HFFc6 (cell line): ENCODE results near the gene LSR. TPM values are rescaled to one million over a fixed set of nuclear protein-coding genes. Genes with fewer than 3 reads are reported as not detected.

Source experiments
- DNase-seq: peaks from one replicate; pipeline ENCODE4 v3.0.0-alpha.2; 2018
- H3K27ac Mint-ChIP-seq: 2 replicates; pipeline ENCODE4 v1.8.0; 2020; ENCODE audit warnings: mild to moderate bottlenecking, mixed read lengths
- H3K27me3 Mint-ChIP-seq: 2 replicates; pipeline ENCODE4 v1.8.0; 2021; ENCODE audit warnings: mild to moderate bottlenecking, moderate library complexity, mixed read lengths; ENCODE audit not compliant: insufficient read depth
- H3K36me3 Mint-ChIP-seq: 2 replicates; pipeline ENCODE4 v1.8.0; 2021; ENCODE audit warnings: low read depth, mixed read lengths
- H3K4me1 Mint-ChIP-seq: 2 replicates; pipeline ENCODE4 v1.8.0; 2020; ENCODE audit warnings: low read depth, mixed read lengths
- H3K4me3 Mint-ChIP-seq: 2 replicates; pipeline ENCODE4 v1.8.0; 2020; ENCODE audit warnings: mild to moderate bottlenecking, moderate library complexity, mixed read lengths
- H3K9me3 Mint-ChIP-seq: 2 replicates; pipeline ENCODE4 v1.8.0; 2020; ENCODE audit warnings: mild to moderate bottlenecking, mixed read lengths
- CTCF ChIP-seq: fragments of 200-600 bp; sonication (generic); IDR thresholded peaks from 2 replicates; pipeline ENCODE4 v1.5.0; 2021; ENCODE audit warnings: antibody characterized with exemption, mild to moderate bottlenecking
- total RNA-seq, 6 experiments: library from RNA; stranded (reverse); fragmentation: NEBNext Ultra II Directional; extraction: Animal tissue kit (Norgen Biotek cat#: 25700); gene quantifications; 2 replicates in 1 of 6; 3 replicates in 5 of 6; pipeline ENCODE4 v1.2.3, GENCODE V29; 2021

The LSR gene
- total RNA-seq, 6 experiments from 2014 or later, result 1.7 to 3.3 (median 2.3) TPM

GRCh38 chr19:35313587-35313986, 64.8 kb downstream of the LSR start:
- Mint-ChIP-seq H3K27me3 (peaks cover 15% of the 10 kb centered on the region), H3K4me3 (no peak overlapping the region), H3K4me1 (peaks cover 3% of the 10 kb centered on the region), H3K9me3 (no peaks in the 10 kb centered on the region), H3K27ac (no peak overlapping the region), H3K36me3 (no peaks in the 10 kb centered on the region)
- DNase-seq, result no peak
- TF ChIP-seq CTCF, result no peak

DNA sequence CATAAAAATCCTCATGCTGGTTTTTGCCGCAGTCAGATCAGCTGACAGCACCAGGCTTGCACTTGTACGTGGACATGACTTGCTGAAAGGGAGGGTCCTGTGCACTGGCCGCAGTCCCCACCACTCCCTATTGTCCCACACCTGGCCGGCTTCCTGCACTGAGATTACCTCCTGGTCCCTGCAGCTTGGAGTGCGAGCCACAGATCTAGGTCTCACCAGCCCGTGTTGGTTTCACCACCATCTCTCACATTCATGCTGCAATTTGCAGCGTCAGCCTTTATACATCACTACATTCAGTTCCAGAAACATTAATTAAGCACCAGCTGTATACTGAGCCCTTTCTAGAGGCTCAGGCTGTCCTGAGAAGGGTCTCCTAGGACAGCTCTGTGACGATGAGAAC, 65.2 kb downstream of the LSR start:
- peaks cover 8% of the 10 kb centered on the region for H3K4me1 Mint-ChIP-seq
- peaks cover 13% of the 10 kb centered on the region for H3K27me3 Mint-ChIP-seq
- TF ChIP-seq CTCF, result no peak
- H3K9me3 Mint-ChIP-seq, result no peaks in the 10 kb centered on the region
- no peak for DNase-seq
- no peaks in the 10 kb centered on the region for H3K36me3 Mint-ChIP-seq
- H3K4me3 Mint-ChIP-seq, result no peak overlapping the region
- H3K27ac Mint-ChIP-seq, result no peak overlapping the region

DNA sequence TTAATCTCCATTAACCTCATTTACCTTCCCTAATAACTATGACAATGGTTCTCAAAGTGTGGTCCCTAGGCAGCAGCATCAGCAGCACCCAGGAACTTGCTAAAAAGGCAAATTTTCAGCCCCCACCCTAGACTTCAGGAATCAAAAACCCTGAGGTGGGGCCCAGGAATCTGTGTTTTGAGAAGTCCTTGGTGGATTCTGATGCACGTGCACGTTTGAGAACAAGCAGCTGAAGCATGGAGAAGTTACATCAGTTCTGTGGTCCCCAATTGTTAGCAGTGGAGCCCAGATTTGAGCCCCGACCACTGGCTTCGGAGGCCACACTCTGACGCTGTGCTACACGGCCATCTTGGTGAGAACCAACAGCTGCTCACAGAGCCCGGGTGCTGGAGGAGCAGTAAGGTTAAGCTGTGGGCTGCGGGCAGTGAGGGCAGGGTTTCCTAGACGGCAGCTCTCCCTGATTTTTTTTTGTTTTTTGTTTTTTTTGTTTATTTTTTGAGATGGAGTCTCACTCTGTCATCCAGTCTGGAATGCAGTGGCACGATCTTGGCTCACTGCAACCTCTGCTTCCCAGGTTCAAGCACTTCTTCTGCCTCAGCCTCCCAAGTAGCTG, 66.2 kb downstream of the LSR start:
- Mint-ChIP-seq H3K9me3 (no peaks in the 10 kb centered on the region), H3K27ac (no peak overlapping the region), H3K4me3 (no peak overlapping the region), H3K36me3 (no peaks in the 10 kb centered on the region), H3K27me3 (peaks cover 13% of the 10 kb centered on the region), H3K4me1 (peaks cover 15% of the 10 kb centered on the region)
- no peak for DNase-seq
- no peak for TF ChIP-seq CTCF

DNA sequence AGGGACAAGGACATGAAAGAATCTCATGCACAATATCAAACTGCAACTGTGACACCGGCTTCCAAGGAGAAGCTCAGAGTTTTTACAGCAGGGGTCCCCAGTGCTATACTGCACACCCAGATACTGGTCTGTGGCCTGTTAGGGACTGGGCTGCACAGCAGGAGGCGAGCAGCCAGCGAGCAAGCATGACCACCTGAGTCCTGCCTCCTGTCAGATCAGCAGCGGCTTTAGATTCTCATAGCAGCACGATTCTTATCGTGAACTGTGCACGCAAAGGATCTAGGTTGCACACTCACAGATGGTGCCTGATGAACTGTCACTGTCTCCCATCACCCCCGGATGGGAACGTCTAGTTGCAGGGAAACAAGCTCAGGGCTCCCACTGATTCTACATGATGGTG, 67.1 kb downstream of the LSR start:
- Mint-ChIP-seq H3K27ac (no peak overlapping the region), H3K27me3 (peaks cover 13% of the 10 kb centered on the region), H3K36me3 (no peaks in the 10 kb centered on the region), H3K4me3 (no peak overlapping the region), H3K4me1 (peaks cover 15% of the 10 kb centered on the region), H3K9me3 (no peaks in the 10 kb centered on the region)
- no peak for DNase-seq
- no peak for TF ChIP-seq CTCF

DNA sequence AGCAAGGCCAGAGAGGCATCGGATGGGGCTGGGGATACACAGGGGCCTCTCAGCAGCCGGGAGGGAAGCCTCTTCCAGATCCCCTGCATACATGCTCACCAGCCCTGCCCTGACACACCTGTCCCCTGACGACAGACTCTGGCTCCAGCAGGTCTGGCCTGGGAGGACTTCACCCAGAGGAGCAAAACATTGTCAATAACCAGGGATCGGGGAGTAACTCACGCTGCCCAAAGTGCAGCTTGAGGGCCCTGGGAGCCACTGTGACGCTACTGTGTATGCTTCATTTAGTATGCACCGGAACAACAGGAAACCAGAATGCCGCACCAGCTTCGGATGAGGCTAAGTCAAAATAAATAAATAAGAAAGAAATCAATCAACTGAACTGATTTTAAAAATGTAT, 67.8 kb downstream of the LSR start:
- Mint-ChIP-seq H3K27ac (no peak overlapping the region), H3K4me3 (no peak overlapping the region), H3K36me3 (no peaks in the 10 kb centered on the region), H3K4me1 (peaks cover 15% of the 10 kb centered on the region), H3K27me3 (peaks cover 11% of the 10 kb centered on the region), H3K9me3 (no peaks in the 10 kb centered on the region)
- DNase-seq, result no peak
- no peak for TF ChIP-seq CTCF

Other genes with a start within 250 kb of the LSR start
- 10 to 100 TPM; 48.2 to 51.3 (median 50.0) TPM for gene GRAMD1A, start 248.7 kb upstream of the LSR start, total RNA-seq
- 10 to 100 TPM in 4 of 6 experiments, 1 to 10 TPM in 2; 6.8 to 14.2 (median 12.6) TPM for gene SCN1B, start 218.5 kb upstream of the LSR start, total RNA-seq
- not detected for gene HPN, start 207.3 kb upstream of the LSR start, total RNA-seq
- gene FXYD3, start 133.2 kb upstream of the LSR start, total RNA-seq, result not detected
- under 1 TPM in 5 of 6 experiments, not detected in 1; 0.08 to 0.17 (median 0.10) TPM for gene LGI4, start 113.9 kb upstream of the LSR start, total RNA-seq
- 1 to 10 TPM in 4 of 6 experiments, under 1 TPM in 1, not detected in 1; 0.92 to 2.7 (median 2.1) TPM for gene FXYD1, start 110.2 kb upstream of the LSR start, total RNA-seq
- under 1 TPM in 3 of 6 experiments, not detected in 3; 0.32 to 0.87 (median 0.68) TPM for gene FXYD7, start 105.7 kb upstream of the LSR start, total RNA-seq
- gene FXYD5, start 94.3 kb upstream of the LSR start, total RNA-seq, result 100 to 1,000 TPM; 317 to 417 (median 353) TPM
- not detected for gene FAM187B, start 20.3 kb upstream of the LSR start, total RNA-seq
- gene USF2, start 20.0 kb downstream of the LSR start, total RNA-seq, result 10 to 100 TPM; 66.0 to 78.1 (median 71.4) TPM
- gene HAMP, start 33.5 kb downstream of the LSR start, total RNA-seq, result not detected
- gene MAG, start 43.2 kb downstream of the LSR start, total RNA-seq, result not detected
- under 1 TPM in 4 of 6 experiments, not detected in 2; 0.24 to 0.59 (median 0.57) TPM for gene CD22, start 80.2 kb downstream of the LSR start, total RNA-seq
- not detected for gene FFAR1, start 98.9 kb downstream of the LSR start, total RNA-seq
- not detected for gene FFAR3, start 109.5 kb downstream of the LSR start, total RNA-seq
- not detected for gene GPR42, start 122.1 kb downstream of the LSR start, total RNA-seq
- gene FFAR2, start 199.3 kb downstream of the LSR start, total RNA-seq, result not detected
- not detected for gene KRTDAP, start 241.5 kb downstream of the LSR start, total RNA-seq